GM12892 (cell line): ENCODE measurements around the gene CBLN4.

Experiments
- DNase-seq: peaks from one replicate; pipeline ENCODE4 v3.0.0; 2011; ENCODE audit not compliant: insufficient read length
- FAIRE-seq: peaks from 2 replicates; lab custom pipeline; 2011; peaks lifted over from hg19 to GRCh38; lab: Jason Lieb, UNC
- POLR2A ChIP-seq: IDR thresholded peaks from 2 replicates; pipeline ENCODE4 v1.6.1; 2011; ENCODE audit warnings: low read depth, low read length, control low read depth
- POLR2AphosphoS5 ChIP-seq: IDR thresholded peaks from 2 replicates; pipeline ENCODE4 v1.6.1; 2011; ENCODE audit warnings: low read depth, low read length, control low read depth
- TAF1 ChIP-seq: IDR thresholded peaks from 2 replicates; pipeline ENCODE4 v1.6.1; 2011; ENCODE audit warnings: low read depth, mild to moderate bottlenecking, control low read depth, low read length, borderline replicate concordance

CBLN4 gene

GRCh38 chr20:56001890-56002289, 3.4 kb downstream of the CBLN4 start:
- TF ChIP-seq POLR2AphosphoS5 = no peak
- TF ChIP-seq TAF1 = no peak
- no peak for TF ChIP-seq POLR2A
- DNase-seq (no peak), FAIRE-seq (no peak)

- no peak for TF ChIP-seq POLR2AphosphoS5
- TF ChIP-seq TAF1 = no peak
- TF ChIP-seq POLR2A = no peak
- FAIRE-seq = no peak
- DNase-seq = no peak
Observed at GRCh38 chr20:56001106-56001785, 4.1 kb downstream of the CBLN4 start.

GRCh38 chr20:55978550-55978949, 26.8 kb downstream of the CBLN4 start:
- TF ChIP-seq POLR2A = no peak
- no peak for TF ChIP-seq TAF1
- TF ChIP-seq POLR2AphosphoS5 = no peak
- no peak for FAIRE-seq
- DNase-seq = no peak

DNA sequence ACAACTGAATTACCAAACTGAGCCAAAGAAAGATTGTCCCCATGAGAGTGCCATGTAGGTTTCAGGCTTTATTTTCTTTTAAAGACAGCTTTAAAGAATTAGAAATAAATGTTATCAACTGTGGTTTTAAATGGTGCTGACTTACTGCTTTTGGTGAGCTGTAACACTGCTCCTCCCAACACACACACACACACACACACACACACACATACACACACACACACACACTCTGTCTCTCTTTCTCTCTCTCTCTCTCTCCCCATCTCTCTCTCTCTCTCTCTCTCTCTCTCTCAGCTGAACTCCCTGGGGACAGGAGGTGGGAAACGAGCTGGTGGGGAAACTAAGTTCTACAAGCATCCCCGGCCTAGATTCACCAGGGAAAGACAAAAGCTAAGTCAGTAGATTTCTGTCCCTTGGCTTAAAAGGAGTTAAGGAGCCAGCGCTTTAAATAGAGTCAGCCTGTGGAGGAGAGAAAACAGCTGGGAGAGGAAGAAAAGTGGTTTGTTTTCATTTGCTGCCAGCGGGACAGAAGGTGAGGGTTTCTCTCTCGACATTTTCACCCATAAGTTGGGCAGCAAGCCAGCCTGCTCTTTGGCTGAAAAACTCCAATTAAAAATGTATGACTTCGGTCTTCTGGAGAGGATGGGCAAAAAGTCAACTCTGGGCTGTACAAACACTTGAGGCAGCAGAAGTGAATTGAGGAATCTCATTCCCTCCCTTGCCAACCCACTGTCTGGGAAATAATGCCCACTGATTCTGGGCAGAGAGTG, 27.4 kb downstream of the CBLN4 start:
- DNase-seq (no peak), FAIRE-seq (no peak)
- TF ChIP-seq POLR2A = no peak
- TF ChIP-seq POLR2AphosphoS5 = no peak
- TF ChIP-seq TAF1 = no peak

DNA sequence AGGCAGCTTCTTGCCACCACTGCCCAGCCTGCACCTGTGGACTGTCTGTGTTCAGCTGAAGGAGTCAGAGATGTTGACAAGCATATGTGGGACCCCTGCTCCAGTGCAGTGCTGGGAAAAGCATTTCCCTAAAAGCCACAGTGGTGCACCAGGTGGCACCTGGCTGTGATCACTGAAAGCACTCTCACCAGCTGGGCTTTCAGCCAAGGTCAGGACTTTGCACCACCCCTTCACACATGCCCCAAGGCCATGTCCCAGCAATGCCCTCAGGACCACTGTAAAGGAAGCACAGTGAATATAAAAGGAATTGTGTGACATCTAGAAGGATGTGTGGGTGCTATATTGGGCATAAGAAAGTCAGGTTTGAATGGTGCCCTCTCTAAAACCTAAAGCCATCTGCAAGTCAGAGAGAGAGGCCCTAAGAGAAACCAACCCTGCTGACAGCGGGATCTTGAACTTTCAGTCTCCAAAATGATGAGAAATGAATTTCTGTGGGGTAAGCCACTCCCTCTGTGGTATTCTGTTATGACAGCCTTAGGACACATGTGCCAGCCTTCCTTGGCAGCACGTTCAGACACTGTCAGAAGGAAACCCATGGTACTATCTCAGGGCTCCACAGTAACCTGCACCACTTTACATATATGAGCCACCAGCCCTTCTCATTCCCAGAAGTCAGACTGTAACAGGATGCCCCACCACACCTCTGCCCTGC, 30.7 kb downstream of the CBLN4 start:
- FAIRE-seq (no peak), DNase-seq (no peak)
- TF ChIP-seq POLR2AphosphoS5 (no peak), POLR2A (no peak), TAF1 (no peak)

GRCh38 chr20:55964790-55965189, 40.5 kb downstream of the CBLN4 start:
- no peak for FAIRE-seq
- DNase-seq = no peak
- no peak for TF ChIP-seq POLR2AphosphoS5
- no peak for TF ChIP-seq POLR2A
- no peak for TF ChIP-seq TAF1

DNA sequence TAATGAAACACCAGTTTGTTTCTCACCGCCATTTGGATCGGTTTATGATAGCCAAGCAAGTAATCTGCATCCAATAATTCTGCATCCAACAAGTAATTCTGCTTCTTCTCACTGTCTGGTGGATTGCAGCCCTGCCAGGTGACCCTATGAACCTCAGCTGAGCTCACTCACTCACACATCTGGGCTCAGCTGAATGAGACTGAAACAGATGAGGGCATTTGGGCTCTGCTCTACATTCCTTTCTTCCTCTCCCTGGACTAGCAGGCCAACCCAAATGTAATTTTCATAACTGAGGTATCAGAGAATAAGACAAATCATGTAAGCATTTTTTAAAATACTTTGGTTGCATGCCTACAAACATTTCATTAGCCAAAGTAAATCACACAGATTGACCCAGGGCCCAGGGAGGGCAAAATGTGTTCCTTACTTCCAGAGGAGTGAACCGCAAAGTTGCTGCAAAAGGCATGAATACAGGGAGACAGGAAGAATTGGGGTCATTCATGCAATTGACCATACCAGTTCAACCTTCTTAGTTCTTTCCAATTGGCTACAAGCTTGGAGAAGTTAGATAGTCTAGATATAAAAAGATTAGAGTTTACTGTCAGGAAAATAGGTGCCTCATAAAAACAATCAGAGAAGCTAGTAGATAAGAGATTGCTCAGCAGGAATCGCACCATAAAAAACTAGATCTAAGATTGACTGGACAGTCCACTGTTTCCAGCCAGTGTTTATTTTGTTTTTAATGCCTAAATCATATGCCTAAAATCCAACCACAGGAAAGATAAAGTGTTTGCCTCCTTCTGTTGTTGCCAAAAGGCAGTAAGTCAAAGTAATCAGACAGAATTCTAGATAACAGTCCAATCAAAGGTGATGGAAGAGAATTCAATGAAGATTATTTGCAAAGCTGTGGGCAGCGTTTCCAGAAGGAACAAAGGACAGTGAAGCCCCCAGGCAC, 43.7 kb downstream of the CBLN4 start:
- no peak for FAIRE-seq

GRCh38 chr20:55953201-55953600, 52.1 kb downstream of the CBLN4 start:
- TF ChIP-seq POLR2A (no peak), TAF1 (no peak), POLR2AphosphoS5 (no peak)
- DNase-seq = no peak
- FAIRE-seq = no peak

More for the DNA sequence above, 43.7 kb downstream of the CBLN4 start:
- no peak for TF ChIP-seq POLR2AphosphoS5
- no peak for TF ChIP-seq TAF1
- TF ChIP-seq POLR2A = no peak
- DNase-seq = no peak

- DNase-seq (no peak), FAIRE-seq (no peak)
- TF ChIP-seq TAF1 = no peak
- no peak for TF ChIP-seq POLR2A
- TF ChIP-seq POLR2AphosphoS5 = no peak
Observed at GRCh38 chr20:55947701-55948100, 57.6 kb downstream of the CBLN4 start.
